HG02623 (cell line): ENCODE results near the gene TIFAB.

Source experiments
- ATAC-seq: cut with Tn5 transposase; IDR thresholded peaks from one replicate; pipeline ENCODE4 v1.9.1; 2021; ENCODE audit warnings: moderate library complexity; ENCODE audit not compliant: unreplicated experiment

The TIFAB gene

DNA sequence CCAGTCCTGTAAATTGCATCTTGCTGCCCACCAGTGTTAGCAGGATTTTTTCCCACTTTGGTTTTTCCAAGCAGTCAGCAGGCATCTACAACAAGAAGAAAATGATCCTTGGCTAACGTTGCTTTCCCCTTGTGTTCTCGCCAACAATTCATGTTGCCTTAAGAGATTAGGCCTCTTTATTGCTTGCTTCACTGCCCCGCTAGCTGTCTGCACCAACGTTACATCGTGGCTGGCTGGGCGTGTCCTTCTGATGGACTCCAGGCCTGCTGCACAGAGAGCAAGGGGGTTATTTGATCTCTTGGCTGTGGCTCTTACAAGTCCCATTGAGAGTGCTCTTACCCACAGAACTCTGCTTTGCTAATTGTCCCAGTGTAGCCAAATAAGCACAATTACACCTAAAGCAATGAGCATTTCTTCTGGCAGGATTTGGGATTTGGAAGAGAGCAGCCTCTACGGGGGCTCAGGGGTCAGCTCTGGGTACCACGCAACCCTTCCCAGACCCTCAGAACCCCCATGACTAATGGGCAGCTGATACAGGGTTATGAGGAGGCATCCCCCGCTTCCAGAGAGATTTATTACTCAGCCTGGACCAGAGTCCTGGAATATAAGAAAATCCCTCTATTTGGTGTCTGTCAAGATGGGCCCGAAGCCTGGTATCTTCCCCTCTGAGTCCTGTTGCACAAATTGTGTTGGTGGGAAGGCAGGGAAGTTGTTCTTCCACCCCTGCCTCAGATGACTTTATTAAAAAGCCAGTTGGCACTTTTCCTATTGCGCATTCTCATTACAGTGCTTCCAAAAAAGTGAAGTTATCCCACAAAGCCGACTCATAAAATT is 22.6 kb downstream of the TIFAB start:
- ATAC-seq: no peak

GRCh38 chr5:135428586-135428985 is 23.6 kb downstream of the TIFAB start:
- no peak for ATAC-seq

DNA sequence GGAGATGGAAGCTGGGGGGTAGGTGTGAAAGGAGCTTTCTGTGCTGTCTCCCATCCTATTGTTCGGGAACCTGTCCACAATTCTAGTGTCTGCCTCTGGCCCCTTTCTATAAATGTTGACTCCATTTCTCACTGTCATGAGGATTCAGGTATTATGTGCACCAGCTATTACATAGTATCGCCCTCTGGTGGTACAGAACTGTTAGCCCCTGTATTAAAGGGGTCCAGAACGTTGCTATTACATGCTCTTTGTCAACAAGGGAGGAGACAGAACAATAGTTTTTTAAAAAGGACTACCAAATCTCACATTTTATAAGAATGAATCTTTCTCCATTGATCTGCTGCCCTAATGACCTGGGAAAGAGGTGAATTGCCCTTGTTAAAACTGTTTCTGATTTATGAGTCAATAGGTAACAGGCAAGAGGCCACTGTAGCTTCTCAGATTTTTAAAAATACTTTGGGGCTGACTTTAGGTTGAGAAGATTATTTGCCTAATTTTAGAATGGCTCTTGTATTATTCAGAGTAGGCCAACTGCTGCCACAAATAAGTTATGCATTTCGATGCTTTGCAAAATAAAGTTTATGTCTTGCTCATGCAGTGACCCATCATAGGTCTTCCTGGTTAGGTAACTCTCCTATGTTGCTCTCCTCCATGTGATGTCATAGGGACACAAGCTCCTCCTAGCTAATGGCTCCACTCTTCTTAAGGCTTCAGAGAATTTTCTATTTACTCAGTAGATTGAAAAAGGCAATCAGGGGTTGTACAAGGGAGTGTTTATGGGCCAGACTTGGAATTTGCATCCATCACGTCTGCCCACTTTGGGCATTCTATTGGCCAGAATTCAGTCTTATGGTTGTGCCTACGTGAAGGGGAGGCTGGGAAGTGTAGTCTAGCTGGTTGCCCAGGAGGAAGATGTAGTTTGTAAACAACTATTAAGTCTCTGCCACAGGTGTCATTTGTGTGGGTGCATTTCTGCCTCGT is 25.8 kb downstream of the TIFAB start:
- peak; percentile 83 for ATAC-seq

DNA sequence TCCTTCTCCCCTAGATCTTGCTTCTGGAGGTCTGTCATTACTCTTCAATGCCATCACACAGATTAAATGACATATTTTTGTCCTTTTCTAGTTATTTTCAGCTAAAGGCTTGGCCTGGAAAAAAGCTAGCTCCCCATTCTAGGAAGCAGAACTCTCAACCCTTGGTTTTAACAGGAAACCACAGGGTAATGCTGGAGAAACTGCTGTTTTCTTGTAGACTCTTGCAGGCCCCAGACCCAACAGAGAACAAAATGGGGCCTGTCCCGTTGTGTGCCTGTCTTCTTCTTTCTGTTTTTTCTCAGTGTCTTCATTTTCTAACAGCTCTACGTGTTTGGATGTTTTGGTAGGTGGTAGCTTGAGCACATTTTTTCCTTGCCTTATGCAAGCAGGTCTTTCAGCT is 26.5 kb downstream of the TIFAB start:
- ATAC-seq: no peak

DNA sequence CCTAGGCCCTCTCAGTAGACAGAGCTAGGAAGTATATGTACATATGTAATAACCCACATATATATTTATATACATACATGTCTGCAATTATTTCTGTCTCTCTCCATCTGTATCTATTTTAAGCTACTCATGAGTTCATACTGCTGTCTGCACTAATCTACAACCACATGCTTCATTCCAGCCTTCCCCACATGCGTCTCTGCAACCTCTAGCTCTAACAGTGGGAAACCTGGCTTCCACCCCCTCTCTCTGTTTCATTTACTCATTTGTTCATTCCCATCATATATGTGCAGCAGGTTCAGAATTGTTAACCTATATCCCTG is 28.3 kb downstream of the TIFAB start:
- ATAC-seq: no peak

DNA sequence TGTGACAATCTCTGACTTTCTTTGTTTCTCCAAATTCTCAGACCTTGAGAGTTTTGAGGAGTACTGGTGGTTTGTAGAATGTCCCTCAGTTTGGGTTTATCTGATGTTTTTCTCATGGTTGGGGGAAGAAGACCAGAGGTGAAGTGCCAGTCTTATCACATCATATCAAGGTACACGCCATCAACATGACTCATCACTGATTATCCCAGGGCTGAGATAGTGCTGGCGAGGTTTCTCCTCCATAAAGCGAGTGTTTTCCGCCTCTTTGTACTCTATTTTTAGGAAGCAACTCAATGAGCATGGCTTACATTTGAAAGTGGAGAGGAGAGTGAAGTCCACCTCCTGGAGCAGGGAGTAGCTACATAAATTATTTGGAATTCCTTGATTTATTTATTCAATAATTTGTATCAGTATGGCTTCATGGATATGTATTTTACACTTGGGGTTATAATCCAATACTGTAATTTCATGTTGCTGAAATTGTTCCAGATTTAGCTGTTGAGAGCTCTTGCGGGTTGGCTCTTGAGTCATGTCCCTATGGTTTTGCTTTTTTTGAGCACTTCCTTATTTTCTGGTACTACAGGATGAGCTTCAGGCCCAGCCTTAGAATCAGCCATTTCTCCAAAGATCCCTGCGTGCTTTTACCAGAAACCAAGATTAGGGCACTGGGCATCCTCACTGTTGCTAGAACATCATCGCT is 28.9 kb downstream of the TIFAB start:
- ATAC-seq: no peak

DNA sequence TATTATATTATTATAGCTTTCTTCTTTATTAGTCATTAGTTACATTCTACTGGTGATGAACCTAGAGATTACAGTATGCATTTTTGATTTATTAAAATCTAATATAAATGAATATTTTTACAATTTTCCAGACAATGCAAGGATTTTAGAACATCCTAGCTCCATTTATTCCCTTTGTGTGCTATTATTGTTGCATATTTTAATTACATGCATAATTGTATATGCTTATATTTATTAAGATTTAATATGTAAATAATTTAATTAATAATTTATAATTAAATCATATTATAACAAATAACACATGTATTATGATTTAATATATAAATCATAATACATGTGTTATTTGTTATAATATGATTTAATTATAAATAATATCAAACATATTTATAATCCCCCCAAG is 29.7 kb downstream of the TIFAB start:
- ATAC-seq: no peak

GRCh38 chr5:135417083-135417482 is 35.1 kb downstream of the TIFAB start:
- no peak for ATAC-seq

DNA sequence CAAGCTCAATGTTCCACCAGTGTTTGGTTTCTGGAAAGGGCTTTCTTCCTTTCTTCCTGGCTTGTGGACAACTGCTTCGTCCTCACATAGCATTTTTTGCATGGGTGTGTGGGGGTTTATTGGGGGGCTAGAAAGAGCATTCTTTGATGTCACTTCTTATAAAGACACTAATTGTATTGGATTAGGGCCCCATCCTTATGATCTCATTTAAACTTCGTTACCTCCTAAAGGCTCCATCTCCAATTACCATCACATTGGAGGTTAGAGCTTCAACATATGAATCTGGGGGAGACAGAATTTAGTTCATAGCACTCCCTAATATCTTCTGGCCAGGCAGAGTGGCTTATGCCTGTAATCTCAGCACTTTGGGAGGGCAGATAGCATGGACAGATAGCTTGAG is 47.1 kb downstream of the TIFAB start:
- ATAC-seq: no peak

GRCh38 chr5:135402031-135402430 is 50.1 kb downstream of the TIFAB start:
- ATAC-seq: no peak

DNA sequence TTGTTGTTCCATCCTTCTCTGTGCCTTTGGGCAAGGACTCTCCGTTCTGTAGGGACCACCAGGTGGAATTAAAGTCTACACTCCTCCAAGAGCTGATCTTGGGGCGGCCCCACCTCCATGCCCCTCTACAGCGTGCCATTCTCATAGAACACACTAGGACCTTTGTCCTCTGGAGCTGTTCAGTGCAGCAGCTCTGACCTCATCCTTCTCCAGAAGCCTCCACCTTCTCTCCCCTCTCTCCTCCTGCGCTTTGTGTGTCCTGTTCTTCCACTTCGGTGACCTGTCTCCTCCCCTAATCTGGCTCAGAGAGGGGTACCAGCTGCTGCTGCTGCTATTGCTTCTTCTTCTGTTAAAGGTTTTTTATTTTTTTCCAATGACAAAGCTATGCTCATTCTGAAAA is 51.3 kb downstream of the TIFAB start:
- ATAC-seq: no peak

GRCh38 chr5:135399794-135400542 is 52.2 kb downstream of the TIFAB start:
- ATAC-seq: no peak

- peak; percentile 89 for ATAC-seq
Measured at GRCh38 chr5:135398855-135399793, 53.0 kb downstream of the TIFAB start, which contains the start of gene MACROH2A1. MACROH2A1 (minus strand) TSS chr5:135399231; CDS start chr5:135389093, 10,138 bp downstream.

- no peak for ATAC-seq
Measured at GRCh38 chr5:135398160-135398854, 53.8 kb downstream of the TIFAB start.
